Spleen (tissue), 7 donors: ENCODE results near the gene TNFAIP8.
A peak's percentile ranks its signal among the peaks of the same experiment; 100 is the strongest.

ENCODE experiments used
- POLR2A ChIP-seq, 3 donors: fragments of 450-650 bp; IDR thresholded peaks; one replicate each; pipeline ENCODE4 v1.5.1; 2017; ENCODE audit warnings: antibody characterized with exemption in 3 of 3, mild to moderate bottlenecking in 1 of 3
- POLR2AphosphoS5 ChIP-seq, 3 donors: sonication (generic); formaldehyde crosslinking; IDR thresholded peaks; one replicate each; pipeline ENCODE4 v1.5.1; 2017; ENCODE audit warnings: antibody characterized with exemption in 3 of 3
- TF ChIP-seq, protein P1 (sequence below), 11 experiments: fragments of 200-600 bp in 7 of 11; fragments of 450-650 bp in 4 of 11; sonication (generic) in 4 of 11; IDR thresholded peaks in 8 of 11; conservative IDR thresholded peaks in 3 of 11; 1 replicate in 7 of 11; 2 replicates in 4 of 11; pipeline versions ENCODE4 v1.4.0 to v1.8.0; 2016 to 2021; ENCODE audit warnings: antibody characterized with exemption in 11 of 11, inconsistent platforms in 4 of 11, mild to moderate bottlenecking in 1 of 11
- donor health status: DM: no; HTN: no; CAD: no; lungs with moderate emphysema.
- donor health status: DM: no; HTN: no; CAD: no.
- donor health status: DM: no; HTN: no; CAD: no.

DNA sequence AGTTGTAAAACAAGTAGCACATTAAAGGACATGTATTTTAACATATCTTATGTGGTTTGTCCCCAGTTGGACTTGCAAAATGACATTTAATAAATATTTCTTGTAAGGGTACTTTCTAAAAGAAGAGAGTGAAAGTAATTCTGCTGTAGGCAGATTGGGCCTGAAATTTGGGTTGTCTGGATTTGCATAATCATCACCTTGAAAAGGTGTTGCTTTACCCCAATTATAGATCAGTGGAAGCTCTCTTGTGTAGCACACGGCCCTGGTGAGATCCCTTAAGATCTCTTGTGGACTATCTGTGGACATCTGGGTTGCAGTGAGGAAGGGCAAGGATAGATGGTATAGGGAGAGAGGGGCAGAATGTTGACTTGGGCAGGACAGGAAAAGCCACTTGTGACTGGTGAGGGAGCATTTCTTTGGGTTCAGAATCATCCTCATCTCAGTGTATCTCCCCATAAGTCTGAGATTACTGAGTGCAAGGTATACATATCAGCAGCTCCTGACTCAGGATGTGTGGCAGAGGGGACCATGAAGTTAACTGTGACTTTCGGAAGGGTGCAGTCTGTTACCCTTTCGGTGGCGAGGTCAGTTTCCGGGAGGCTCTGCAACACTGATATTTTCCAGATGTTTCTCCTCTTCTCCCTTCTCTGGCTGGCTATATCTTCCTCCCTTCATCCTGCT, 2.0 kb upstream of the TNFAIP8 start:
- TF ChIP-seq, protein P1, sequence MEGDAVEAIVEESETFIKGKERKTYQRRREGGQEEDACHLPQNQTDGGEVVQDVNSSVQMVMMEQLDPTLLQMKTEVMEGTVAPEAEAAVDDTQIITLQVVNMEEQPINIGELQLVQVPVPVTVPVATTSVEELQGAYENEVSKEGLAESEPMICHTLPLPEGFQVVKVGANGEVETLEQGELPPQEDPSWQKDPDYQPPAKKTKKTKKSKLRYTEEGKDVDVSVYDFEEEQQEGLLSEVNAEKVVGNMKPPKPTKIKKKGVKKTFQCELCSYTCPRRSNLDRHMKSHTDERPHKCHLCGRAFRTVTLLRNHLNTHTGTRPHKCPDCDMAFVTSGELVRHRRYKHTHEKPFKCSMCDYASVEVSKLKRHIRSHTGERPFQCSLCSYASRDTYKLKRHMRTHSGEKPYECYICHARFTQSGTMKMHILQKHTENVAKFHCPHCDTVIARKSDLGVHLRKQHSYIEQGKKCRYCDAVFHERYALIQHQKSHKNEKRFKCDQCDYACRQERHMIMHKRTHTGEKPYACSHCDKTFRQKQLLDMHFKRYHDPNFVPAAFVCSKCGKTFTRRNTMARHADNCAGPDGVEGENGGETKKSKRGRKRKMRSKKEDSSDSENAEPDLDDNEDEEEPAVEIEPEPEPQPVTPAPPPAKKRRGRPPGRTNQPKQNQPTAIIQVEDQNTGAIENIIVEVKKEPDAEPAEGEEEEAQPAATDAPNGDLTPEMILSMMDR (IDR thresholded peaks at IDR 0.05 in 8 of 11, conservative IDR thresholded peaks at IDR 0.05 in 3 of 11): no peak
- TF ChIP-seq POLR2AphosphoS5 (IDR thresholded peaks at IDR 0.05) (peak in 1 of 3 donors; percentile 74), POLR2A (IDR thresholded peaks at IDR 0.05) (no peak)
